Fibroblast of mammary gland (primary cell): ENCODE measurements around the gene KMT2B.

Experiments used
- DNase-seq: peaks from one replicate; pipeline ENCODE4 v3.0.0-alpha.2; 2010; ENCODE audit warnings: low read depth
- H3K4me3 ChIP-seq: 2 replicates; pipeline ENCODE4 v1.5.1; 2011; ENCODE audit warnings: low read depth, mild to moderate bottlenecking, low read length, moderate library complexity; ENCODE audit not compliant: control insufficient read depth
- CTCF ChIP-seq: conservative IDR thresholded peaks from 2 replicates; pipeline ENCODE4 v1.5.1; 2011; ENCODE audit warnings: low read depth, low read length, inconsistent platforms; ENCODE audit not compliant: control insufficient read depth, insufficient read depth

The KMT2B gene

GRCh38 chr19:35712567-35713505, 5.0 kb upstream of the KMT2B start:
- DNase-seq, result peak; percentile 22
- no peak overlapping the region for H3K4me3 ChIP-seq
- no peak for TF ChIP-seq CTCF

GRCh38 chr19:35713506-35713850, 4.3 kb upstream of the KMT2B start:
- no peak for TF ChIP-seq CTCF
- no peak overlapping the region for H3K4me3 ChIP-seq
- no peak for DNase-seq

- DNase-seq, result no peak
- H3K4me3 ChIP-seq, result no peak overlapping the region
- TF ChIP-seq CTCF, result no peak
These were observed 3.8 kb upstream of the KMT2B start for GRCh38 chr19:35713904-35714495.

- no peak overlapping the region for H3K4me3 ChIP-seq
- DNase-seq, result no peak
- TF ChIP-seq CTCF, result no peak
These were observed 3.0 kb upstream of the KMT2B start for GRCh38 chr19:35714601-35715354.

- DNase-seq, result no peak
- no peak for TF ChIP-seq CTCF
- no peak overlapping the region for H3K4me3 ChIP-seq
These were observed 2.4 kb upstream of the KMT2B start for GRCh38 chr19:35715355-35715809.

- DNase-seq, result no peak
- TF ChIP-seq CTCF, result no peak
These were observed 1.6 kb upstream of the KMT2B start for GRCh38 chr19:35715981-35716800.

More at GRCh38 chr19:35715981-35716800, 1.6 kb upstream of the KMT2B start:
- H3K4me3 ChIP-seq, result peak overlapping the region; percentile 75
